DND-41 (cell line): ENCODE results near the gene MED25.

Experiments
- EZH2 ChIP-seq: IDR thresholded peaks from 3 replicates; pipeline ENCODE4 v1.6.1; 2012; ENCODE audit warnings: borderline replicate concordance, low read depth, mild to moderate bottlenecking, moderate library complexity, low read length, inconsistent platforms; ENCODE audit not compliant: severe bottlenecking
- TF ChIP-seq, protein P1 (sequence below): IDR thresholded peaks from 2 replicates; pipeline ENCODE4 v1.5.1; 2012; ENCODE audit warnings: borderline replicate concordance, low read length, moderate library complexity, mild to moderate bottlenecking; ENCODE audit not compliant: poor library complexity, severe bottlenecking; ENCODE audit errors: extremely low read depth

DNA sequence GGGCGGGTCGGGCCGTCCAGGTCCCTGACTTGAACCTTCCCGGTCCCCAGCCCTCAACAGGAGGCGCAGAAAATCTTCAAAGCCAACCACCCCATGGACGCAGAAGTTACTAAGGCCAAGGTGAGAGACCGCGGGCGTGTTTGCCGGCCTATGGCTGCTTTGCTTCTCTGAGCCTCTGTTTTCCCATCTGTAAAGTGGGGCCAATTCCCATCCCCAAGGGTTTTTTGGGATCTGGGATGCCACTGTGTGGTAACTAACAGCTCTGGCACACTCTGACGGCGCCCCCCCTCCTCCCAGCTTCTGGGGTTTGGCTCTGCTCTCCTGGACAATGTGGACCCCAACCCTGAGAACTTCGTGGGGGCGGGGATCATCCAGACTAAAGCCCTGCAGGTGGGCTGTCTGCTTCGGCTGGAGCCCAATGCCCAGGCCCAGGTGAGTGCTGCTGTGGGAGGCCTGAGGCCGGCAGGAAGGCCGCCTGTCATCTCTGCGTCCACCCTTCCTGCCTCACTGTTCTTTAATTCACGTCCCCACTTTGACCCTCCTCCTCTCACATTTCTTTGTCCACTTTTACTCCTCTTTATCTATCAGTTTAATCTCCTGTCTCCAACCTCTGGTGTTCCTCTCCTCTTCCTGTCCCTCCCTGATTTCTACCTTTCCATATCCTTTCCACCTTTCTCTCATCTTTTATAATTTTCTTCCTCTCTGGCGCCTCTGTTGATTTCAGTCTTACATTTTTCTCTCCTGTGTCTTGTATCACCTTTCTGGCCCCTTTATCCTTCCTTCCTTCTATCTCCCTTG lies 12.1 kb upstream of the MED25 start:
- TF ChIP-seq, protein P1, sequence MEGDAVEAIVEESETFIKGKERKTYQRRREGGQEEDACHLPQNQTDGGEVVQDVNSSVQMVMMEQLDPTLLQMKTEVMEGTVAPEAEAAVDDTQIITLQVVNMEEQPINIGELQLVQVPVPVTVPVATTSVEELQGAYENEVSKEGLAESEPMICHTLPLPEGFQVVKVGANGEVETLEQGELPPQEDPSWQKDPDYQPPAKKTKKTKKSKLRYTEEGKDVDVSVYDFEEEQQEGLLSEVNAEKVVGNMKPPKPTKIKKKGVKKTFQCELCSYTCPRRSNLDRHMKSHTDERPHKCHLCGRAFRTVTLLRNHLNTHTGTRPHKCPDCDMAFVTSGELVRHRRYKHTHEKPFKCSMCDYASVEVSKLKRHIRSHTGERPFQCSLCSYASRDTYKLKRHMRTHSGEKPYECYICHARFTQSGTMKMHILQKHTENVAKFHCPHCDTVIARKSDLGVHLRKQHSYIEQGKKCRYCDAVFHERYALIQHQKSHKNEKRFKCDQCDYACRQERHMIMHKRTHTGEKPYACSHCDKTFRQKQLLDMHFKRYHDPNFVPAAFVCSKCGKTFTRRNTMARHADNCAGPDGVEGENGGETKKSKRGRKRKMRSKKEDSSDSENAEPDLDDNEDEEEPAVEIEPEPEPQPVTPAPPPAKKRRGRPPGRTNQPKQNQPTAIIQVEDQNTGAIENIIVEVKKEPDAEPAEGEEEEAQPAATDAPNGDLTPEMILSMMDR, result no peak
- no peak for TF ChIP-seq EZH2
